ENCODE results near the gene OTUB1.
A peak's percentile ranks its signal among the peaks of the same experiment; 100 is the strongest.

OTUB1 gene, protein sequence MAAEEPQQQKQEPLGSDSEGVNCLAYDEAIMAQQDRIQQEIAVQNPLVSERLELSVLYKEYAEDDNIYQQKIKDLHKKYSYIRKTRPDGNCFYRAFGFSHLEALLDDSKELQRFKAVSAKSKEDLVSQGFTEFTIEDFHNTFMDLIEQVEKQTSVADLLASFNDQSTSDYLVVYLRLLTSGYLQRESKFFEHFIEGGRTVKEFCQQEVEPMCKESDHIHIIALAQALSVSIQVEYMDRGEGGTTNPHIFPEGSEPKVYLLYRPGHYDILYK

DNA sequence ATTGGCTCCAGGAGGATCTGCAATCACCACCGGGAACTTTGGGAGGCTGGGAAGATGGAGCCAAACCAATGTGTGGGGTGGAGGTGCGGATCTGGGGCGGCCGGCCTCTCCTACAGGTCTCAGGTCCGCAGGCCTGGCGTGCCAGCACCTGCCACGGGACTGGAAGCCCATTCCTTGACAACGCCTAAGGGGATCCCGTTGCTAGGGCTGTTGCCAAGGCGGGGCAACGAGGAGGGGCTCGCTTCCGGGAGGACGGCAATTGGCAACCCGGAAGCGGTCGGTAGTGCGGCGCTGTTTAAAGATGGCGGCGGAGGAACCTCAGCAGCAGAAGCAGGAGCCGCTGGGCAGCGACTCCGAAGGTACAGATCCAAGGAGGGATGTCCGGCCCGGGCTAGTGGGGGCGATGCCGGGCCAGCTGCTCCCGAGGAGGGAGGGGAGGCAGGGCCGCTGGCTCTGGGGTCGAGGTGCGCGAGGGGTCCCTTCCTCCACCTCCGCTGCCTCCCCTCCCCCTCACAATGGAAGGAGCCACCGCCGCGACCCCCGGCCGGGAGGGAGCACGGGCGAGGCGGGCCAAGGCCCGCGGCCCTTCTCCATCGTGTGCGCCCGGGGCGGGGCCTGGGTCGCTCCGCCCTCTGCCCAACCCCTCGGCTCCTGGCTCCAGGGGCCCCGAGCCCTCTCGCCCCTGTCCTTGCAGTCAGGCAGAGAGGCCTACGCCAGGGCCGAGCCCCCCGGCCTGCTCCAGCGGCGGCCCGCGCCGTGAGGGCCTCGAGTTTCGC is at the start of gene OTUB1:
TSS of gene OTUB1 (plus strand) at position 283 of the 776 bp plus-strand sequence. CDS start at position 302, 19 bp downstream.
- ChIA-PET POLR2A (interaction anchor here (0.5 to 0.6 kb wide), 3 partner anchors 9 to 1734 kb away, joined by 4 to 6 read pairs (median 5); partner anchors contain the start of gene RNASEH2C), CTCF (interaction anchor here (0.9 to 3.2 kb wide), 4 partner anchors 14 to 315 kb away, joined by 3 to 19 read pairs (median 10); no protein-coding TSS in a partner anchor)
- TF ChIP-seq, protein P1, sequence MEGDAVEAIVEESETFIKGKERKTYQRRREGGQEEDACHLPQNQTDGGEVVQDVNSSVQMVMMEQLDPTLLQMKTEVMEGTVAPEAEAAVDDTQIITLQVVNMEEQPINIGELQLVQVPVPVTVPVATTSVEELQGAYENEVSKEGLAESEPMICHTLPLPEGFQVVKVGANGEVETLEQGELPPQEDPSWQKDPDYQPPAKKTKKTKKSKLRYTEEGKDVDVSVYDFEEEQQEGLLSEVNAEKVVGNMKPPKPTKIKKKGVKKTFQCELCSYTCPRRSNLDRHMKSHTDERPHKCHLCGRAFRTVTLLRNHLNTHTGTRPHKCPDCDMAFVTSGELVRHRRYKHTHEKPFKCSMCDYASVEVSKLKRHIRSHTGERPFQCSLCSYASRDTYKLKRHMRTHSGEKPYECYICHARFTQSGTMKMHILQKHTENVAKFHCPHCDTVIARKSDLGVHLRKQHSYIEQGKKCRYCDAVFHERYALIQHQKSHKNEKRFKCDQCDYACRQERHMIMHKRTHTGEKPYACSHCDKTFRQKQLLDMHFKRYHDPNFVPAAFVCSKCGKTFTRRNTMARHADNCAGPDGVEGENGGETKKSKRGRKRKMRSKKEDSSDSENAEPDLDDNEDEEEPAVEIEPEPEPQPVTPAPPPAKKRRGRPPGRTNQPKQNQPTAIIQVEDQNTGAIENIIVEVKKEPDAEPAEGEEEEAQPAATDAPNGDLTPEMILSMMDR (IDR thresholded peaks at IDR 0.05; ENCODE audit: control extremely low read depth, extremely low read depth, low read depth, missing control alignments), result no peak
- peak; percentile 95 for DNase-seq (ENCODE audit: extremely low spot score)

DNA sequence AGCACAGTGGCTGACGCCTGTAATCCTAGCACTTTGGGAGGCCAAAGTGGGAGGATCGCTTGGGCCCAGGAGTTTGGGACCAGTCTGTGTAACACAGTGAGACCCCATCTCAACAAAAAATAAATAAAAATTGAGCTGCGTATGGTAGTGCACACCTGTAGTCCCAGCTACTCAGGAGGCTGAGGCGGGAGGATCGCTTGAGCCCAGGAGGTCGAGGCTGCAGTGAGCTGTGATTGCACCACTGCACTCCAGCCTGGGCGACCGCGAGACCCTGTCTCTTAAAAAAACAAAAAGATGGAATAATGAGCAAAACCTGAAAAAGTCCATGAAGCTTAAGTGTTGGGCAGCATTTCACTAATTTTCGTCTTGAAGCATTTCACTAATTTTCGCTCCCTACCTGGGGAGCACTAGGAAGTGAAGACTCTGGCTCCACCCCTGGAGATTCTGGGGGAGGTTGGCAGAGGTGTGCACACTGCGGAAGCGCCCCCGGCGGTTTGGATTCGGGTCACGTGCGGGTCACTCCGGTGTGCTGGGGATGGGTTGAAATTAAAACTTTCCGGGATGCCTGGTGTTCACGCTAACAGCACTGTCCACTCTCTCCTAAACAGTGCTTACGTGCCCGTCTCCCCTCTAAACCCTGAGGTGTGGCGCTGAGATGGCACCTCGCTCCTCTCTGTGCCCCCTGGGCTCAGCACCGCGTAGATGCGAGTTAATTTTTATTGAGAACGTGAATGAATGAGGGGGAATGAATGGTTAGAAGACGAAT is 48.3 kb upstream of the OTUB1 start:
- no peak for DNase-seq (ENCODE audit: extremely low spot score)
- ChIA-PET CTCF (interaction anchor here (0.9 to 2.1 kb wide), 4 partner anchors 18 to 101 kb away, joined by 3 to 6 read pairs (median 4); no protein-coding TSS in a partner anchor), POLR2A (no interaction called here)
- TF ChIP-seq, protein P1 (IDR thresholded peaks at IDR 0.05; ENCODE audit: control extremely low read depth, extremely low read depth, low read depth, missing control alignments), result no peak

DNA sequence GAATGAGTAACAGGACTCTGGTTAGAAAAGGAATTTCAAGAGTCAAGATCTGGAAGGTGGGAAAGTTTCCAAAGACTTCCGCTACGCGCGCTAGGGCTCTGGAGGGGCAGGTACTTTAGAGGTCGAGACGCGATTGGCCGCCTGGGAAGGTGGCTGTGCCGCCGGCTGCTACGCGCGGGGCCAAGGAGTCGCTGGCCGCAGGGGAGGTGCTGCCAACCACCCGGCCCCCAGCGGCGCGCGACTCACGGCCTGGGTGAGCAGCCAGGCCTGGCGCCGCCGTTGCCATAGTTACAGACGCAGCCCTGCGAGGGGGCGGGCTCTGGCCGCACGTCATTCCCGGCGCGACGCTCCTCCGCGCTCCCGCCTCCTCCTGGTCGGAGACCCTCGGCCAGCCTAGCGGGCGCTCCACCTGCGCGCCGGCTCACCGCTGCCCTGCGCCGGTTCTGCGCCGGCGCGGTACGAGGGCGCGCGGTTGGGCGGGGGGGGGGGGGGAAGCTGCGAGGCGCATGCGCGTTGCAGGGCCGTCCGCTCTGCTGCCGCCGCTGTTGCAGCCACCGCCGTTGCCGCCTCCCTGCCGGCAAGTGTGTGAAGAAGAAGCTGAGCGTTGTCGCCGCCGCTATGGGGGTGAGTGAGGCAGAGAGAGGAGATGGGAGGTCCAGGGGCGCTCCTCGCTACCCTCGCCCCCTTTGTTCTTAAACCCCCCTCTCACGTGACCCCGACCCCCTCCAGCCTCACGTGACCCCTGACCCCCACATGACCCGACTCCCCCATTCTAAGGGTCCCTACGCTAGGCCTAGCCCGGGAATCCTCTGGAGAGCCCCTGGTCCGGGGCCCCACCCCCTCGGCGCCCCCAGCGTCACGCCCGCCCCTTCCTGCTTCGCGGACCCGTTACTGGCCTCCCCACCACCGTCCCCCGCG is 47.5 kb upstream of the OTUB1 start, which contains the start of gene NAA40:
TSS of gene NAA40 (plus strand) at position 524 of the 918 bp plus-strand sequence. CDS start at position 619, 95 bp downstream.
- ChIA-PET CTCF (interaction anchor here (1.0 to 2.1 kb wide), 3 partner anchors 18 to 102 kb away, joined by 4 to 6 read pairs (median 4); no protein-coding TSS in a partner anchor), POLR2A (interaction anchor here (0.6 to 0.9 kb wide), 4 partner anchors 13 to 380 kb away, joined by 3 to 4 read pairs (median 3); partner anchors contain the start of gene RCOR2)
- TF ChIP-seq, protein P1 (IDR thresholded peaks at IDR 0.05; ENCODE audit: control extremely low read depth, extremely low read depth, low read depth, missing control alignments), result no peak
- peak; percentile 99 for DNase-seq (ENCODE audit: extremely low spot score)

DNA sequence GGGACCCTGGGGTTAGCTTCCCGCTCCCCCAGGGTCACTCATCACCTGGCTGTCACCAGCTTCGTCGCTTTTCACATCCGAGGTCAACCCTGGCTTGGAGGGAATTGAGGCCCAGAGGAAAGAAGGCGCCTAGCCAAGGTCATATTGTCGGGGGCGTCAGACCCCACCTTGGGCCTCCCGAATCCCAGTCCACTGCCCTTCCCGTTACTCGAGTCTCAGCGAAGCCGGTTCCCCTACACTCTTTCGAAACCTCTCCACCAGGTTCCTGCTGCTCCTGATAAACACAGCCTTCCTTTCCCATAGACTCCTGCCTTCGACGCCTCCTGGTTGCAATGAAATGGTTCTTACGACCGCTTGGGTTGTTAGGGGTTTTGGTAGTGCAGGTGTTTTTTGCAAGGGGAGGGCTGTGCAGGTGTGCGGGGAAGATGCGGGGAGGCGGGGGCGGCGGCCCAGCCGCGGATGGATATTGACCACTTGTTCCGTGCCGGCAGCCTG is 46.8 kb upstream of the OTUB1 start:
- ChIA-PET POLR2A (interaction anchor here (0.6 to 0.9 kb wide), 3 partner anchors 12 to 105 kb away, joined by 3 to 4 read pairs (median 3); partner anchors contain the start of gene RCOR2), CTCF (interaction anchor here (1.9 to 2.1 kb wide), 2 partner anchors 19 to 102 kb away, joined by 4 to 6 read pairs; no protein-coding TSS in a partner anchor)
- TF ChIP-seq, protein P1 (IDR thresholded peaks at IDR 0.05; ENCODE audit: control extremely low read depth, extremely low read depth, low read depth, missing control alignments), result no peak
- DNase-seq (ENCODE audit: extremely low spot score), result no peak

DNA sequence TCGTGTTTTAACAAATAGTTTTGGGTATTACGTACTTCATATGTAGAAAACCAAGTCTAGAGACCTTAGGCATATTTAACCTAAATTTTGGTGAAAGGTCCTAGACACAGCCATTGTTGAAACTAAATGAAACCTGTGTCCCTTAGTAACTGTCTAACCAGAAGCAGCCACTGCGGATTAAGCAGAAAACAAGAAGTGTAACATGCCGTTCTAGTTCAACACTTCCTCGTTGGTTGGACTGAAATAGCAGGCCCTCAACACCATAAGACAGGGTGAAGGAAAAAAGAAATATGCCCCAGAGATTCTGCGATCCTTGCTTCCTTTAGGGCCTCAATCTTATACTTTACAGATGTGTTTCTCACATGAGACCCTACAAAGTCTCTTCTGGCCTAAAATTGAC is 45.5 kb upstream of the OTUB1 start:
- no peak for DNase-seq (ENCODE audit: extremely low spot score)
- CTCF ChIA-PET, result interaction anchor here (1.0 to 7.0 kb wide), 2 partner anchors 104 to 173 kb away, joined by 3 to 129 read pairs; partner anchors contain the start of gene MARK2
- TF ChIP-seq, protein P1 (IDR thresholded peaks at IDR 0.05; ENCODE audit: control extremely low read depth, extremely low read depth, low read depth, missing control alignments), result no peak
- POLR2A ChIA-PET, result no interaction called here

Measured in GM10248 (cell line).